ENCODE results near the gene PXYLP1.
"Not testable (repeated sequence)": the region's sequence is repeated elsewhere in the genome, so short reads cannot be mapped to it uniquely, and the experiment has no call there.

PXYLP1 gene

DNA sequence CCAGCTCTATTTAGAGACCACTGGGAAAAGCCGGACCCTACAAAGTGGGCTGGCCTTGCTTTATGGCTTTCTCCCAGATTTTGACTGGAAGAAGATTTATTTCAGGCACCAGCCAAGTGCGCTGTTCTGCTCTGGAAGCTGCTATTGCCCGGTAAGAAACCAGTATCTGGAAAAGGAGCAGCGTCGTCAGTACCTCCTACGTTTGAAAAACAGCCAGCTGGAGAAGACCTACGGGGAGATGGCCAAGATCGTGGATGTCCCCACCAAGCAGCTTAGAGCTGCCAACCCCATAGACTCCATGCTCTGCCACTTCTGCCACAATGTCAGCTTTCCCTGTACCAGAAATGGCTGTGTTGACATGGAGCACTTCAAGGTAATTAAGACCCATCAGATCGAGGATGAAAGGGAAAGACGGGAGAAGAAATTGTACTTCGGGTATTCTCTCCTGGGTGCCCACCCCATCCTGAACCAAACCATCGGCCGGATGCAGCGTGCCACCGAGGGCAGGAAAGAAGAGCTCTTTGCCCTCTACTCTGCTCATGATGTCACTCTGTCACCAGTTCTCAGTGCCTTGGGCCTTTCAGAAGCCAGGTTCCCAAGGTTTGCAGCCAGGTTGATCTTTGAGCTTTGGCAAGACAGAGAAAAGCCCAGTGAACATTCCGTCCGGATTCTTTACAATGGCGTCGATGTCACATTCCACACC is 60.9 kb downstream of the PXYLP1 start:
- TF ChIP-seq, protein P1, sequence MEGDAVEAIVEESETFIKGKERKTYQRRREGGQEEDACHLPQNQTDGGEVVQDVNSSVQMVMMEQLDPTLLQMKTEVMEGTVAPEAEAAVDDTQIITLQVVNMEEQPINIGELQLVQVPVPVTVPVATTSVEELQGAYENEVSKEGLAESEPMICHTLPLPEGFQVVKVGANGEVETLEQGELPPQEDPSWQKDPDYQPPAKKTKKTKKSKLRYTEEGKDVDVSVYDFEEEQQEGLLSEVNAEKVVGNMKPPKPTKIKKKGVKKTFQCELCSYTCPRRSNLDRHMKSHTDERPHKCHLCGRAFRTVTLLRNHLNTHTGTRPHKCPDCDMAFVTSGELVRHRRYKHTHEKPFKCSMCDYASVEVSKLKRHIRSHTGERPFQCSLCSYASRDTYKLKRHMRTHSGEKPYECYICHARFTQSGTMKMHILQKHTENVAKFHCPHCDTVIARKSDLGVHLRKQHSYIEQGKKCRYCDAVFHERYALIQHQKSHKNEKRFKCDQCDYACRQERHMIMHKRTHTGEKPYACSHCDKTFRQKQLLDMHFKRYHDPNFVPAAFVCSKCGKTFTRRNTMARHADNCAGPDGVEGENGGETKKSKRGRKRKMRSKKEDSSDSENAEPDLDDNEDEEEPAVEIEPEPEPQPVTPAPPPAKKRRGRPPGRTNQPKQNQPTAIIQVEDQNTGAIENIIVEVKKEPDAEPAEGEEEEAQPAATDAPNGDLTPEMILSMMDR (IDR thresholded peaks at IDR 0.05; ENCODE audit: insufficient read depth, low read length, poor library complexity, severe bottlenecking): no peak
- H3K36me3 ChIP-seq (ENCODE audit: control insufficient read depth, insufficient read depth, low read length): no peaks in the 10 kb centered on the region
- no peak for DNase-seq (ENCODE audit: extremely low read depth, insufficient read length)
- no peaks in the 10 kb centered on the region for H3K27me3 ChIP-seq (replicated peaks; ENCODE audit: control insufficient read depth, insufficient read depth, low read length)
- H3K4me3 ChIP-seq (replicated peaks; ENCODE audit: low read depth, low read length): no peak overlapping the region

DNA sequence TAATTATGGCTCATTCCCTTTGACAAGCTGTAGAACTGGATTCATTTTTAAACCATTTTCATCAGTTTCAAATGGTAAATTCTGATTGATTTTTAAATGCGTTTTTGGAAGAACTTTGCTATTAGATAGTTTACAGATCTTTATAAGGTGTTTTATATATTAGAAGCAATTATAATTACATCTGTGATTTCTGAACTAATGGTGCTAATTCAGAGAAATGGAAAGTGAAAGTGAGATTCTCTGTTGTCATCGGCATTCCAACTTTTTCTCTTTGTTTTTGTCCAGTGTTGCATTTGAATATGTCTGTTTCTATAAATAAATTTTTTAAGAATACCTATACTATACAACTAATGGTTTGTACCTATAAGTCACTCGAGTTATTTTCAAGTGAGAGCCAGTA is 62.7 kb downstream of the PXYLP1 start:
- TF ChIP-seq, protein P1 (IDR thresholded peaks at IDR 0.05; ENCODE audit: insufficient read depth, low read length, poor library complexity, severe bottlenecking): no peak
- Histone ChIP-seq H3K4me3 (replicated peaks; ENCODE audit: low read depth, low read length) (peak overlapping the region; percentile 28), H3K36me3 (ENCODE audit: control insufficient read depth, insufficient read depth, low read length) (no peaks in the 10 kb centered on the region), H3K27me3 (replicated peaks; ENCODE audit: control insufficient read depth, insufficient read depth, low read length) (no peaks in the 10 kb centered on the region)
- DNase-seq (ENCODE audit: extremely low read depth, insufficient read length): no peak

DNA sequence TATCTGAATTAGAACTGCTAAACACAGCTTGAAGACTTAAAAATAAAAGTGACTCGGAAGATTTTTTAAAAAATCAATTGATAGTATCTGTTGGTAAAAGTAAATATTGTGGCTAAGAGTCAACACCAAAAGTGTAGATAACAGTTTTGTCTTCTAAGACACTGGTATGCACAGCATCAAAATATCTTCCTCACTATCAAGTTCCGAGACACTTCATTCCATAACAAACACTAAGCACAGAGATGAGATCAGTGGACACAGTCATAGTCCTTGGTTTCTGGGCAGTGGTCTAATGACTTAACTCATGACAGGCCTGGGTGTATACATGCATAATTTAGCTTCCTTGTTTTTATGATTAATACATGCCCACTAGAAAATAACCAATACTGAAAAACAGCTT is 63.2 kb downstream of the PXYLP1 start:
- no peak for DNase-seq (ENCODE audit: extremely low read depth, insufficient read length)
- TF ChIP-seq, protein P1 (IDR thresholded peaks at IDR 0.05; ENCODE audit: insufficient read depth, low read length, poor library complexity, severe bottlenecking): no peak
- no peaks in the 10 kb centered on the region for H3K36me3 ChIP-seq (ENCODE audit: control insufficient read depth, insufficient read depth, low read length)
- H3K4me3 ChIP-seq (replicated peaks; ENCODE audit: low read depth, low read length): no peak overlapping the region
- no peaks in the 10 kb centered on the region for H3K27me3 ChIP-seq (replicated peaks; ENCODE audit: control insufficient read depth, insufficient read depth, low read length)

DNA sequence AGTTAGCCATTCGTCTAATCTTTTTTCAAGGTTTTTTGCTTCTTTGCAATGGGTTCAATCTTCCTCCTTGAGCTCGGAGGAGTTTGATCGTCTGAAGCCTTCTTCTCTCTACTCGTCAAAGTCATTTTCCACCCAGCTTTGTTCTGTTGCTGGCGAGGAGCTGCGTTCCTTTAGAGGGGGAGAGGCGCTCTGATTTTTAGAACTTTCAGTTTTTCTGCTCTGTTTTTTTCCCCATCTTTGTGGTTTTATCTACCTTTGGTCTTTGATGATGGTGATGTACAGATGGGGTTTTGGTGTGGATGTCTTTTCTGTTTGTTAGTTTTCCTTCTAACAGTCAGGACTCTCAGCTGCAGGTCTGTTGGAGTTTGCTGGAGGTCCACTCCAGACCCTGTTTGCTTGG is 68.8 kb downstream of the PXYLP1 start:
- H3K27me3 ChIP-seq (replicated peaks; ENCODE audit: control insufficient read depth, insufficient read depth, low read length); DNase-seq (ENCODE audit: extremely low read depth, insufficient read length); H3K4me3 ChIP-seq (replicated peaks; ENCODE audit: low read depth, low read length); H3K36me3 ChIP-seq (ENCODE audit: control insufficient read depth, insufficient read depth, low read length): not testable (repeated sequence)

DNA sequence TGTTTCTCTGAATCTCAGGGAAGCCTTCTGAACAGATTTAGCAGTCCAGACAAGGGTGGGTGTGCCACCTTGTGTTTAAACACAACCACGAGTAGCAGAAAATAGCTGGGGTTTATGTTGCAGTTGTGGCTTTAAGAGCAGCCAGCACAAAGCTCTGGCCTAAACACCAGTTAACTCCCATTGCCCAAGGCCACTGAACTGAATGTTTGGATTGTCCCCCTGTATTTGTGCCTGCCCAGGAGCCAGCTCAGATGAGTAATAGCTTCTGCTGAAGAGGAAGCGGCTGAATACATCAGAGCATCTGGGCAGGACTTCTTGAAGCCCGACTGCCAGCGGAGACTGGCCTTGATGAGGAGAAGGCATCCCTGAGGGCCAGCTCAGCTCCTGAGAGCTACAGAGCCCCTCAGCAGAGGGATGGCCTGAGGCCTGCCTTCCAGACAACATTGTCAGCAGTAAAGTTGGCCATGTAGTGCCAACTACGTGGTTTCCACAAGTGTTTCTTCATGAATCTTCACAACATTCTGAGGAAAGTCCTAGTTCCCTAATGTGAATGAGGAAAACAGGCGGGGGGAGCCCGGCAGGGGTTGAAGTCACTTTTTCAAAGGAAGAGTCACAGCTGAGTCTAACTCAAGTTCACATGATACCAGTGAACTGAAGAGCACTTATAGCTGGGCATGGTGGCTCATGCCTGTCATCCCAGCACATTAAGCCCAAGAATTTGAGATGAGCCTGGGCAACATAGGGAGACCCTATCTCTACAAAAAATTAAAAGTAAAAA is 70.9 kb downstream of the PXYLP1 start:
- Histone ChIP-seq H3K4me3 (replicated peaks; ENCODE audit: low read depth, low read length) (no peak overlapping the region), H3K36me3 (ENCODE audit: control insufficient read depth, insufficient read depth, low read length) (no peaks in the 10 kb centered on the region), H3K27me3 (replicated peaks; ENCODE audit: control insufficient read depth, insufficient read depth, low read length) (no peaks in the 10 kb centered on the region)
- no peak for DNase-seq (ENCODE audit: extremely low read depth, insufficient read length)
- TF ChIP-seq, protein P1 (IDR thresholded peaks at IDR 0.05; ENCODE audit: insufficient read depth, low read length, poor library complexity, severe bottlenecking): no peak

DNA sequence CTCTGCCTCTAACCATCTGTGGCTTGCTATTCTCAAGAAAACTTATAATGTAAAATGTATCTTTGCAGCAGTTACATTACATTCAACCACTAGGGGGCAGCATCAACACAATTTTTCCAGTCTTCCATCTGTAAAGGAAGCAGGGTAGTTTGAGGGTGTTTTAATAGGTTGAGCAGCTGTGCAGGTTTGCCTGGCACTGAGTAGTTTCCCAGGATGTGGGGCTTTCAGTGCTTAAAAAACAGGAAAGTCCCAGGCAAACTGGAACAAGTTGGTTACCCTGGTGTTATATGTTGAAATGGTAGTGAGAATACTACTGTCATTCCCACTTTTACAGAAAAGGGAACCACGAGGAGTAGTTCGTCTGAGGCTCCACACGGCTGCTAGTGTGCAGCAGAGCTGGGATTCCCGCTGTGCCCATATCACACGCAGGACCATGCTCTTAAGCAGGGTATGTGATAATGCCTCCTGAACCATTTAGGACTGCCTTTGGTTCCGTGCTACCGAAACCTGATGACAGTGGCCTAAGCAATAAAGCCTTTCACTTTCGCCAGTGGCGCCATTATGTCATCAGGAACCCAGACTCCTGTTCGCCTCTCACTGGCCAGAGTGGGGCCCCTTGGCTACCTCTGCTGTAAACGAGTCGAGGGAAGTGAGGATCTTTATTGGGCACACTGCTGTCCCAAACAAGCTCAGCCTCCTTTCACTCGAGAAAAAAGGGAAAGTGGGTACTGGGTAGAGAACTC is 72.0 kb downstream of the PXYLP1 start:
- TF ChIP-seq, protein P1 (IDR thresholded peaks at IDR 0.05; ENCODE audit: insufficient read depth, low read length, poor library complexity, severe bottlenecking): peak; percentile 65
- H3K4me3 ChIP-seq (replicated peaks; ENCODE audit: low read depth, low read length): no peak overlapping the region
- H3K36me3 ChIP-seq (ENCODE audit: control insufficient read depth, insufficient read depth, low read length): no peaks in the 10 kb centered on the region
- H3K27me3 ChIP-seq (replicated peaks; ENCODE audit: control insufficient read depth, insufficient read depth, low read length): no peaks in the 10 kb centered on the region
- DNase-seq (ENCODE audit: extremely low read depth, insufficient read length): peak; percentile 54

Measured in GM06990 (cell line).